Left renal cortex interstitium (tissue), 4 donors: ENCODE results near the gene SRMS. TPM values are rescaled to one million over a fixed set of nuclear protein-coding genes. Genes with fewer than 3 reads are reported as not detected.

Experiments used
- DNase-seq, 4 donors: peaks; one replicate each; pipeline ENCODE4 v3.0.0-alpha.2; 2013; ENCODE audit warnings: low read depth in 4 of 4, low spot score in 2 of 4, missing footprints in 1 of 4
- polyA plus RNA-seq, 4 donors: library from polyadenylated mRNA; unstranded; fragments of 120-200 nt; gene quantifications; one replicate each; pipeline ENCODE4 v1.2.1, GENCODE V29; 2013; ENCODE audit not compliant: insufficient read length in 4 of 4

Gene SRMS
- under 1 TPM in 3 of 4 donors, not detected in 1; 0.11 to 0.33 (median 0.30) TPM for polyA plus RNA-seq

- DNase-seq: no peak
Observed at GRCh38 chr20:63547725-63548480, at the start of gene SRMS. SRMS (minus strand) TSS chr20:63547749; CDS start chr20:63547463, 286 bp downstream.

- no peak for DNase-seq
Observed at GRCh38 chr20:63596423-63596822, 48.9 kb upstream of the SRMS start.

DNA sequence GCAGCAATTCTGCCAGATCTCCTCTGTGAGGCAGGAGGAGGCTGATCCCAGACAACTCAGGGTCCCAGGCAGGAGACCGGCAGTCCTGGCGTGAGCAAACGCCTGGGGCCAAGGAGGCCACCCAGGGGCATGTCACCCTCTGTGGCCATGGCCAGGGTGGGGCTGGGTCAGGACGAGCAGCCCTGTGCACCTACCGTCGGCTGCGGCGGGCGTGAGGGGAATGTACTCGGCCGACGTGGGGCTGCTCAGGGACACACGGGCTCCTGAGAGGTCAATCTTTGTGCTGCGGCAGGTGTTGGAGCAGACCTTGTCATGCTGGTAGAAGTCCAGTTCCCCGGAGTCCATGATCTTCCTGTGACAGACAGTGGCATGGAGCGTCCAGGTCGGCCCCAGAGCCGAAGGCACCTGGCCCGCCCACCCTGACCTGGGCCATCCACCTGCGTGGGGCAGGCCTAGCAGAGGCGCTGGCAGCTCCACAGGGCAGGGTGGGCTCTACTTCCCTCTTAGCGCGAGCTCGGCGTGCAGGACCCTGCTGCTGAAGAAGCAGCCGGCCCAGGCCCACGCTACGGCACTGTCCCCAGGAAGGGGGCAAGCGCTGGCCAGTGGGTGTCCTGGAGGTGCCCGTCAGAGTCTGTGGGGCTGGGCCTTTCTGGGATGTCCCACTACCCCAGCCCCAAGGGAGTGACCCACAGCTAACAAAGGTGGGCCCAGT is 48.0 kb upstream of the SRMS start:
- no peak for DNase-seq

- no peak for DNase-seq
Observed at GRCh38 chr20:63594043-63594561, 46.6 kb upstream of the SRMS start.

DNA sequence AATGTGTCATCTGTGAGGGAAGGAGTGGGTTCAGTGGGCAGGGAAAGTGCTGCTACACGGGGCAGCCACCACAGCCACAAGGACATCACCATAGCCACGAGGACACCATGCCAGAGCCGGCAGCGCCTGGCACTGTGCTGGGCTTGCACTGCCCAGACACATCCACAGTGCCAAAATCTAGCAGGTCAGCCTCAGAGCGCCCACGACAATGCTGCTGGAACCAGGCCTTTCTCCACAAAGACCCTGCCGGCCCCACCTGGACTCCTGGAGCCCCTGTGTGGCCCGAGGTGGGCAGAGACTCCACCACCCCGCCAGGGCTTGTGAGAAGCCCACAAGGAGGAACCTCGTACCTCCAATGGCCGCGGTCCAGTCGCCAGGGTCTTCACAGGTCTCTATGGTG is 45.1 kb upstream of the SRMS start:
- no peak for DNase-seq

DNA sequence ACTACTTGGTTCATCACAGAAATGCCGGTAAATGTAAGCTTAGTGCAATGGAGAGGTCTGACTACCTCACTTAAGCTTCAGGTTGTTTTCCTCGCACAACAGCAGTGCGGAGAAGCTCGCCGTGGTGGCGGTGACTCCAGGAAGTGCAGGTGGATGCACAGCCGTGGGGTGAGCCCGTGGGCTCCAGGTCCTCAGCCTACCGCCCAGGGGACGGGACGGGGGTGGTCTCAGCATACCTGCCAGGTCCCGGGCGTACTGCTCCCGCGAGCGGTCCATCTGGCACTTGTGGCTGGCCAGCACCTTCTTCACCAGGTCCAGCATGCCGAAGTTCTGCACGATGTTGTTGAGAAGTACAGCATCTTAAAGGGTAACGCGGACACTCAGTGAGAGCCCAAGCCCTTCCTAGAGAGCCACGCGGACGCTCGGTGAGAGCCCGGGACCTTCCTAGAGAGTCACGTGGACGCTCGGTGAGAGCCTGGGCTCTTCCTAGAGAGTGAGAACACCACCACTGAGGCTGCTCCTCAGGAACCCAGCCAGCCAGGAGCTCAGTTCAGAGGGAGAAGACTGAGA is 44.3 kb upstream of the SRMS start:
- DNase-seq: no peak

GRCh38 chr20:63591147-63591533 is 43.6 kb upstream of the SRMS start:
- DNase-seq: no peak

GRCh38 chr20:63590218-63591146 is 42.9 kb upstream of the SRMS start:
- DNase-seq: no peak

- DNase-seq: no peak
Observed at GRCh38 chr20:63589261-63590217, 42.0 kb upstream of the SRMS start.

DNA sequence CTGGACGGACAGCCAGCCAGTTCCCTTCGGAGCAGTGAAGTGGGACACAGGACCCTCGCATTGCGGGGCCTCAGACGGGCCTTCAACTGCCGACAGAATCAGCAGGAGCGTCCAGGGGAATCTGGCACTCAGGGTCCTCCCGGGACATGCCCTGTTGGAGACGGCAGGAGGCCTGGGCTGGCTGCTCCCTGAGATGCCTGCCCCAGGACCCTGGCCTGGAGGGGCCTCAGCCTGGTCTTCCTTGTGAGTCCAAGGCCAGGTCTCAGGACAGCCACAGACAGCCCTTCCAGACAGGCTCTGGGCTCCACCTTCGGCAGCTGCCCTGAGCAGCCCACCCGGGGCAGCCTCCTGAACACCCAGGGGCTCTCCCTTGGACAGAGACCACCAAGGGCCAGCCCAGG is 41.1 kb upstream of the SRMS start:
- DNase-seq: no peak

DNA sequence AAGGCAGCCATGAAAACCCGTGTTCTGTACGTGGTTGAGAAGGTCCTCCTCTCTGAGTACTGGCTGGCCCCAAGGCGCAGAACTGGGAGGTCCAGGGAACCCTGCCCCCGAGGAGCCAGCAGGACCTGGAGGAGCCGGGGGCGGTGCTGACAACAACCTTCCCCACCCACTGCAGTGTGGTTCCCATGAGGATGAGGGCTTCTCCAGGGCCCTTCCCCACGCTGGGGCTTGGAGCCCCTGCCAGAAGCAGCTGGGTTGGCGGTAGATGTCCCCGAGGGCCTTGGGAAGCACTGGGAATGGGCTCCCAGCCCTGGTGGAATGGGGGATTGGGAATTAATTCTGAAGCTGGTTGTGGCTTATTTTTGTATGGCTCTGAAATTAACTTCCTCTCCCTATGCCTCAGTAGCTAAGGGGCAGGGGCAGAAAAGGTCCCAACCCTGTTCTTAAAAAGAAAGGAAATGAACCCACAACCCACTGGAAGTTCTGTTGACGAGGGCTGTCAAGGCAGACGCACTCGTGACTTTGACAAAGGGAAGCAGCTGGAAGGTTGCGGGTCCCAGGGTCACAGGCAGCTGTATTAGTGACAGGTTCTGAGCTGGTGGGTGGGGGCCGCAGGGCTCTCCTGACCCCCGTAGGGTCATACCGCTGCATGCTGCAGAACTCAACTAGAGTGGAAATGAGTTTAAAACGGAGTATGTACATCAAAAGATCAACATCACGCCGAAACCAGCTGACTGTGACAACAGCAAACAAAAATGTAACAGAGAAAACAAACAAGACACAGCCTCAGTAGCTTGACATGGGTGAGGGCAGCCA is 40.4 kb upstream of the SRMS start:
- DNase-seq: no peak

DNA sequence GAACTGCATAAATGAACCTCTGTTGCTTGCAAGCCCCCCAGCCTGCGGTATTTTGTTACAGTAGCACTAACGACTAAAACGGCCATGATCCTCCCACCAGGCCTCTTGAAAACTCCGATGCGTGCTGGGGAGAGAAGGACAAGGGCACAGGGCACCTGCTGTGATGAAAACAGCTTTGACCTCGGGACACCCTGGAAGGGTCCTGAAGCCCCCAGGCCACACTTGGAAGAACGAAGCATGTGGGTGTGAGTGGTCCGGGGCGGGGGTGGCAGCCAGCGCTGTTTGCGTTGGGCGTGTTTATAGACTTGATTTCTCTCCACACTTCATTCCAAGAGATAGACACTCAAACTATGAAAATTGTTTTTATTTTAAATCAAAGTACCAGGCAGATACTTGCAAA is 39.7 kb upstream of the SRMS start:
- no peak for DNase-seq

- no peak for DNase-seq
Observed at GRCh38 chr20:63586797-63587196, 39.2 kb upstream of the SRMS start.

GRCh38 chr20:63585616-63586565 is 38.3 kb upstream of the SRMS start:
- no peak for DNase-seq

GRCh38 chr20:63582382-63583063 is 35.0 kb upstream of the SRMS start:
- no peak for DNase-seq

GRCh38 chr20:63580796-63581461 is 33.4 kb upstream of the SRMS start:
- DNase-seq: peak in 1 of 4 donors; percentile 33
